GM19023 (cell line): Measurements from ENCODE around the gene DOCK4.

Experiments used
- ATAC-seq: cut with Tn5 transposase; IDR thresholded peaks from one replicate; pipeline ENCODE4 v1.9.1; 2021; ENCODE audit warnings: mild to moderate bottlenecking, moderate library complexity; ENCODE audit not compliant: unreplicated experiment

The DOCK4 gene

DNA sequence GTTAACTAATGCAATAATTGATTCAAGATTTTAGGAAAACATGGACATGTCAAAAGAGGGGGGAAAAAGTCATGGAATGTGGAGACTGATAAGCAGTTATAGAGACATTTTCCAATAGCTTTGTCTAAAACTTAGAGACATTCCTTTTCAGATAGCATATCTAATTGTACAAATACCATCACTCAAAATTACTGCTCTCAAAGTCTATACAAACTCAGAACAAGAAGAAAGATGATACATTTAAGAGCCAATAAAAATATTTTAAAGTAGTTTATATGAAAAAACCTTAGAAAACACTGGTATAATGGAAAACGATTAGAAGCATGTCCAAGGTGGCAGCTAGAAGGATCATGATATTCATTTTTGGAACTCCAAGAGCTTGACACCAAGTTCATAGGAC is 146.5 kb downstream of the DOCK4 start:
- no peak for ATAC-seq

- ATAC-seq = no peak
Measured at GRCh38 chr7:112058686-112059085, 147.5 kb downstream of the DOCK4 start.

DNA sequence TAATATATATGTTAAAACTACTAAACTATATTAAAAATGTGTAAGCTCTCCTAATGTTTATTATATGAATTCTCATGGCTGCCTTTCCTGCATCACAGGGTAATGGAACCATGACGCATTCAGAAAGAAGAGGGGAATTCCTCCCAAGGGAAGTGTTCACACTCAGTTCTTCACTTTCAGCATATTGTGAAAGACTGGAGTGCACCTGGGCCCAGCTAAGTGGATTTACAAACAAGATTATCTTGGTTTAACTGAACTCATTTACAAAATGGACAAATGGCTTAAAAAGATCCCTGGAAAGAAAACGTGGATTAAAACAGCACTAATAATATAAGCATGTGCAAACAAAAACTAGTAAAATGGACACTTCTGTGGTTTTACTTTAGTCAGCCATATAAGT is 149.8 kb downstream of the DOCK4 start:
- peak; percentile 82 for ATAC-seq

DNA sequence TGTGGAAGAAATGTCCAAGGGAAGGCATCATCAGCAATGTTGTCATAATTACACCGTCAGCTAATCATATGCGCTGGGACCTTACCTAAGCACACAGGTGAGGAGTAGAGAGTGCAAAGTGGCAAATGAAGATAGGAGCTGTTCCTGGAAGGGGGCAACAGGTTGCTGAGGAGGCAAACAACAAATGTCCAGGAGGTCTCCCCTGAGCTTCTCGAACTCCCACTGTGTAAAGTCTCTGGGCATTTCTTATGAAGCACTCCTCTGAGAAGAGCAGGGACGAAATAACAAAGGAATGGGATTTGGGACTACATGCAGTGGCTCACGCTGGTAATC is 152.5 kb downstream of the DOCK4 start:
- ATAC-seq = no peak

DNA sequence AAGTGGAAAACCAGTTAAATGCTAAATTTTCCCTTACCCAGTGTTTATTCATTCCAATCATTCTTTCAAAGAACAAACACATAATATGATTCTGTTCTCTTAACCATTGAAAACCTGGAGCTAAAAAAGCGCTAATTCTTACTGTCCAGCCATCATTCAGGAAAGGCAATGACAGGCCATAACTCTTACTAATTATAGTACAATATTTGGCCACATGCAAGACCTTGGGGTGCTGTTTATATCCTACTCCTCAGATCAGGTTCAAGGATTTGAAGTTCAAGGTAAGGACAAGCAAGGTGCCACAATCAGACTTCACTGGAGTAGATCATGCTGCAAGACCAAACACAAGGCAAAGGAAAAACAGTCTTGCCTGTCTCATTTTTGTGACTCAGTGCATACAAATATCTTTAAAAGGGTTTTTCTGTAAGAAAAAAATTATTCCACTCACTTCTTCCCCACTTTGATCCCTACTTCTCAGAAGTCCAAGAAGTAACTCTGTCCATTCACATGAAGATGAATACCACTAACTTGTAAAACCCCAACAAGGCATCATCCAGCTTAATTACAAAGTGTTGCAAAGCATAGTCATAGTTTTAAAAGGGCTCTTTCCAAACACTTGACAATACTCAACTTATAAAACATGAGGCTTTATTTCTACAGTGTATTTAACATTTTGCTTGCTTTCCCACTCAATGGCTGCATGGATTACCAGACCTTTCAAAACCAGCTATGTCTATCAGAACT is 153.0 kb downstream of the DOCK4 start:
- ATAC-seq = no peak

DNA sequence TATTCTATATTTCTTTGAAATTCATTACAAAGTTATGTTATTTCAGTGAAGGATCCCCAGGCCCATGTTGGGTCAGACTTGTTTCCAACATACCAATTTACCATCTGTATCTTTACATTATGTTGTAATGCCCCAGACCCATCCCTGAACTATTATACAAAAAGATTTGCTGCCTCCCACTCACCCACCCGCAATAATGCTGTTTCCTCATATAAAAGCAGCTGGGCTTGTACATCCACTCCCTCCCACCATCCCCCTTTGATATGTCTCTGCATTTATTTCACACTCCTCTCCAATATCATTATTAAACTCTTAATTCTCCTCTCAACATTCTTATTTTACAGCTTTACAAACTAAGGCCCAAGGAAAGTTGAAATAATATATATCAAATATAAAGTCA is 153.7 kb downstream of the DOCK4 start:
- no peak for ATAC-seq

- no peak for ATAC-seq
Measured at GRCh38 chr7:112050250-112050881, 155.8 kb downstream of the DOCK4 start.

- ATAC-seq = no peak
Measured at GRCh38 chr7:112049555-112050249, 156.5 kb downstream of the DOCK4 start.

GRCh38 chr7:112047421-112047820 is 158.8 kb downstream of the DOCK4 start:
- no peak for ATAC-seq

DNA sequence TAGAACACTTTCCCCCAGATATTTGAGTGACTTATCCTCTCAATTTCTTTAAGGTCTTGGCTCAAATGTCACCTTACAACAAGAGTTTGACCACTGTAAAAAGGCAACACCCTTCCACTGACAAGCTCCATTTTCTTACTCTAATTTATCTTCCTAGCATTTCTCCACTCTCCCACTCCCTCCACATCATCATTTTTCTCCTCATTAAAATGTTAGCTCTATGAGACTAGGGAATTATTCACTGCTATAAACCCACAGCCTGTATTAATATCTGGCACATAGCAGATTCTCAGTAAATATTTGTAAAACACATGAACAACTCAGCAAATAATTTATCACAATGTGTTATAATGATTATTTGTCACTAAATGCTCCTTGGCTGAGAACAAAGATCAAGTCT is 161.0 kb downstream of the DOCK4 start:
- no peak for ATAC-seq

DNA sequence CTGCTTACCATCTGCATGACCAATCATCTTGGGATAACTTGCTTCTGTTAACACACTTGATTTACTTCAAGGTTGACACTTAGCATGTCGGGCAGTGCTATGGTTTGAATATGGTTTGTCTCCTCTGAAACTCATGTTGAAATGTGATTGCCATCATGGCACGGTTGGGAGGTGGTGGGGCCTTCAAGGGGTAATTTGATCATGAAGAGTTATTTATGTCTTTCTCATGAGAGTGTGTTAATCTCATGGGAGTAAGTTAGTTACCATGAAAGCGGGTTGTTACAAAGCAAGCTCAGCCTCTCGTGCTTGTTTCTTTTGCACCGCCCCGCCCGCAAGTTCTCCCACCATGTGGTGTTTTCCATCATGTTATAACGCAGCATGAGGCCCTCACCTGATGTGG is 163.6 kb downstream of the DOCK4 start:
- ATAC-seq = no peak

GRCh38 chr7:112038353-112038752 is 167.8 kb downstream of the DOCK4 start:
- ATAC-seq = no peak

DNA sequence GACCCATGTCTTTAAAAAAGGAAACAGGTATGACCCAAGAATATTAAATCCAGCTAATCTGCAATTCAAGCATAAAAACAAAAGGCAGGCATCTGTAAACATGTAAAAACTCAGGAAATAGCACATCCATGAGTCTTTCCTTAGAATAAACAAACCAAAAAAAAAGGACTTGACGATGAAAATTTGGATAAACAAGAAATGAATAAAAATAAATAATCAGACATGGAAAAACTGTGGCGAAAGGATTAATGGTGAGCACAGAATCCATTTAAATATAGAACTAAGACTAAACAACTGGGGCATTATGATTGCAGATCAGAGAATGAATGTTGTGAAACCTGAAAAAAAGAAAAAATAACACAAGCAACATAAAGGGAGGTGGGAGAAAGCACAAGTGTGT is 170.1 kb downstream of the DOCK4 start:
- no peak for ATAC-seq

DNA sequence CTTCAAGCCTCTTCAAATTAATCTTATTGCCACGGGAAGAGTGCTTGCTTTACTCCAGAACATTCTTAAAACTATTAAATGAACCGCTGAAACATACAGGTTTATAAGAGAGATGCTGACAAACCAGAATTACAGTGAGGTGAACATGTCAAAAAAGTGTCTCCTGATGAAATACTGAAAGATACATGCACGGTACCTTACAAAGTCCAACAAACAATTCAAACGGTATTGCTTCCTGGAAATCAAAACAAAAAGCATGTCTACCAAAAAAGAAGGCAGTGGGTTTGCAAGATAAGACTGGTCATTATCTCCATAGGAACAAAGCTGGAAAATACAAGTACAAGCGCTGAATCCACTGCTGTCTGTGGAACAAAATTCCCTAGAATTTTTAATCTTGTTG is 174.5 kb downstream of the DOCK4 start:
- no peak for ATAC-seq

GRCh38 chr7:112025556-112025955 is 180.6 kb downstream of the DOCK4 start:
- no peak for ATAC-seq

- no peak for ATAC-seq
Measured at GRCh38 chr7:112023786-112024185, 182.4 kb downstream of the DOCK4 start.

- no peak for ATAC-seq
Measured at GRCh38 chr7:112023282-112023681, 182.9 kb downstream of the DOCK4 start.

GRCh38 chr7:112022128-112022527 is 184.1 kb downstream of the DOCK4 start:
- ATAC-seq = no peak

DNA sequence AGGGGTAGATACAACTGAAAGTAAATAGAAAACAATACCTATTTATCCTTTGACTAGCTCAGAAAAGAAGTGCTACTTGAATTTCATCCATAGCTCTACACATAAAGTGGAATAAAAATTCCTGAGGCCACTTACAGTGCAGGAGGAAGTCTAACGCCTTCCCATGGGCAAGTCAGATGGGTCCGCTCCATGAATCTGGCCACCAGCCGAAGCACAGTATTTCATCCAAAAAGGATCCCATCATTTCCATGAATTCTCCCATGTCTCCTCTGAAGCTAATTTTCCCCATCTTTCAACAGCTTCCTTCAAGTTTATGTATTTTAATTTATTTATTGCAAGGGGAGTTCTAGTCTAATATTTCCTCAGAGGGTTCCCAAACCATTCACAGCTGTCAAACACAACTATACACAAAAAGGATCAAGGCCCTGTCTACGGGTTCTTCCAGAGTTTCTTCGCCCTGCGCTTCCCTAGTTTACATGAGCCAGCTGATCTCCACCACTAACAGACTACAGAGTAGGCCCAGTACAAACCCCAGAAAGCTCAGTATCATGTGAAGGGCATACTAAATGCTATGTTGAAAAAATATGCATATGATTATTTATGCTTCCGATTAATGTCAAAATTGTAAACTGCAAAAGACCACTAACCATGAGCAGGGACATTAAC is 184.7 kb downstream of the DOCK4 start:
- no peak for ATAC-seq

DNA sequence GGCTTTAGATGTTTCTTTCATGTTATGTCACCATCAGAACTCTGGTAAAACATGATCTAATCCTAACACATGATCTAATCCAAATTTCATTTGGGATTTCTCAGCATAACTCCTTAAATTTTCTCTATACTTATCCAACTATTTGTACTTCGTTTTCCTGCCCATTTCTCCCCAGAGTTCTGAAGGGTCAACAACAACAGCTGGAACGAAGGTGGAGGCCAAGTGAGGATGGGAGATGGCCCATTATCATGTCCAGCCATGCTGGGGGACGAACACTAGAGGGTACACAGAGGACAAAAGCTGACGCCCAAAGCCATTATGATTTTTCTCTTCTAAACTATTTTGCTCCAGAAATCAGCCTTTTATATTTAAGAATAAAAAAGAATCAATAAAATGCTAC is 185.4 kb downstream of the DOCK4 start:
- ATAC-seq = no peak

- no peak for ATAC-seq
Measured at GRCh38 chr7:112019932-112020331, 186.3 kb downstream of the DOCK4 start.
